ENCODE data around the gene GNRH2. TPM values are rescaled to one million over a fixed set of nuclear protein-coding genes. Genes with fewer than 3 reads are reported as not detected.

Gene GNRH2
- total RNA-seq, 1 experiment from 2014 or later, result 1.1 TPM

DNA sequence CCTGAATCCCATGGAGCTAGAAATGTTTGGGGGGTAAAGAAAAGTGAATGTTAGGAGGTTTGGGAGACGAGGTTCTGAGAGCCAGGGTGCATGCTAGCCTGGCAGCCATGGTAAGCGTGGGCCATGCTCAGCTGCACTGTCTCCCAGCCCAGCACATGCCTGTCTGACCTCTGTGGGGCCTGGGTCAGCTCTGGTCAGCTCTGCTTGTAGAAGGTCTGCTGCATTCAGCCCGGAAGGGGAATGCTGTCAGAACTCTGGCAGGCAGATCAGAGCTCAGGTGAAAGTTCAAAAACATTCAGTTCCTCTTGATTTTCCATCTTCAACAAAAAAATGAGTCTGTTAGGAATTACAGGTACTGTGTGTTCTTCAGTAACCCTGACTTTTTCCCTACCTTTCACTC is 5.8 kb upstream of the GNRH2 start:
- no peaks in the 10 kb centered on the region for H3K27me3 ChIP-seq (ENCODE audit: insufficient read depth, low read length)
- peaks cover 6% of the 10 kb centered on the region; the same call in 1 of the 2 replicates for H3K4me1 ChIP-seq (ENCODE audit: insufficient read depth, low read length)
- no peak overlapping the region for H3K56ac ChIP-seq (ENCODE audit: insufficient read length, low read depth, low read length)
- Mint-ChIP-seq H3K4me3 (no peak overlapping the region), H3K27ac (no peak overlapping the region), H3K36me3 (ENCODE audit: insufficient read depth in 1 of 3, low read depth in 3 of 3) (peaks cover 18 to 61% (median 60%) of the 10 kb centered on the region in 3 experiments; a peak in 6 of 7 replicates), H3K4me1 (peaks cover 12 to 14% of the 10 kb centered on the region in 2 experiments), H3K27me3 (ENCODE audit: low read depth) (no peaks in the 10 kb centered on the region; the same call in 1 of the 2 replicates), H3K9me3 (no peaks in the 10 kb centered on the region)
- no peak overlapping the region for H3K4ac ChIP-seq (ENCODE audit: low read depth, low read length)
- TF ChIP-seq, protein P1, sequence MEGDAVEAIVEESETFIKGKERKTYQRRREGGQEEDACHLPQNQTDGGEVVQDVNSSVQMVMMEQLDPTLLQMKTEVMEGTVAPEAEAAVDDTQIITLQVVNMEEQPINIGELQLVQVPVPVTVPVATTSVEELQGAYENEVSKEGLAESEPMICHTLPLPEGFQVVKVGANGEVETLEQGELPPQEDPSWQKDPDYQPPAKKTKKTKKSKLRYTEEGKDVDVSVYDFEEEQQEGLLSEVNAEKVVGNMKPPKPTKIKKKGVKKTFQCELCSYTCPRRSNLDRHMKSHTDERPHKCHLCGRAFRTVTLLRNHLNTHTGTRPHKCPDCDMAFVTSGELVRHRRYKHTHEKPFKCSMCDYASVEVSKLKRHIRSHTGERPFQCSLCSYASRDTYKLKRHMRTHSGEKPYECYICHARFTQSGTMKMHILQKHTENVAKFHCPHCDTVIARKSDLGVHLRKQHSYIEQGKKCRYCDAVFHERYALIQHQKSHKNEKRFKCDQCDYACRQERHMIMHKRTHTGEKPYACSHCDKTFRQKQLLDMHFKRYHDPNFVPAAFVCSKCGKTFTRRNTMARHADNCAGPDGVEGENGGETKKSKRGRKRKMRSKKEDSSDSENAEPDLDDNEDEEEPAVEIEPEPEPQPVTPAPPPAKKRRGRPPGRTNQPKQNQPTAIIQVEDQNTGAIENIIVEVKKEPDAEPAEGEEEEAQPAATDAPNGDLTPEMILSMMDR (conservative IDR thresholded peaks at IDR 0.05), result no peak
- H3K4me2 ChIP-seq (ENCODE audit: insufficient read depth, insufficient read length, low read length), result no peak overlapping the region
- H3K79me2 ChIP-seq (ENCODE audit: insufficient read depth, low read length), result no peaks in the 10 kb centered on the region
- no CpG with 5 or more reads among the region's 3 CpGs for WGBS (ENCODE audit: extremely low coverage, insufficient read length, low lambda C conversion rate)
- H3K18ac ChIP-seq (ENCODE audit: insufficient read length, low read depth, low read length), result no peak overlapping the region
- H3K14ac ChIP-seq (ENCODE audit: insufficient read depth, low read length), result no peak overlapping the region
- H2BK12ac ChIP-seq (ENCODE audit: insufficient read length, low read depth, low read length), result no peak overlapping the region
- H4K8ac ChIP-seq (replicated peaks; ENCODE audit: insufficient read length, low read depth, low read length), result no peak overlapping the region
- no peak overlapping the region for H2BK20ac ChIP-seq (ENCODE audit: low read depth, low read length, poor library complexity, severe bottlenecking)
- no peak overlapping the region for H2BK5ac ChIP-seq (ENCODE audit: insufficient read length, low read length)
- H3T11ph ChIP-seq (ENCODE audit: low read length), result no peak overlapping the region
- H4K91ac ChIP-seq (ENCODE audit: insufficient read length, low read depth, low read length), result no peak overlapping the region
- no peak overlapping the region for H2AFZ ChIP-seq (ENCODE audit: low read length)
- H3K79me1 ChIP-seq (ENCODE audit: insufficient read depth, low read depth, low read length, poor library complexity, severe bottlenecking), result no peaks in the 10 kb centered on the region
- H3K9me3 ChIP-seq (ENCODE audit: control insufficient read depth, low read depth, low read length), result no peaks in the 10 kb centered on the region
- no peak overlapping the region for H3K9ac ChIP-seq (ENCODE audit: extremely low read depth, insufficient read length, low read length)
- H3K27ac ChIP-seq (ENCODE audit: insufficient read length, low read depth, low read length), result no peak overlapping the region
- no peak overlapping the region for H2BK15ac ChIP-seq (ENCODE audit: low read depth, low read length)
- no peak overlapping the region for H4K5ac ChIP-seq (ENCODE audit: insufficient read length, low read depth, low read length)
- no peaks in the 10 kb centered on the region for H3K23me2 ChIP-seq (ENCODE audit: insufficient read length, low read depth, low read length, poor library complexity, severe bottlenecking)
- H4K20me1 ChIP-seq (ENCODE audit: control insufficient read depth, insufficient read depth, insufficient read length), result no peaks in the 10 kb centered on the region
- H2BK120ac ChIP-seq (ENCODE audit: low read depth, low read length, poor library complexity, severe bottlenecking), result no peak overlapping the region
- no peak overlapping the region for H2AK5ac ChIP-seq (ENCODE audit: insufficient read length, low read length)
- H3K23ac ChIP-seq (ENCODE audit: insufficient read length, low read depth, low read length), result no peak overlapping the region
- no peak for DNase-seq

Data from H9 (cell line).